Upper lobe of left lung (tissue), 4 donors: ENCODE data around the gene SLC25A17.

Experiments used
- POLR2A ChIP-seq, 4 donors: fragments of 450-650 bp; IDR thresholded peaks; one replicate each; pipeline ENCODE4 v1.5.1; 2016 to 2017; ENCODE audit warnings: antibody characterized with exemption in 4 of 4, mild to moderate bottlenecking in 2 of 4
- TF ChIP-seq, protein P1 (sequence below), 6 experiments: fragments of 450-650 bp in 4 of 6; fragments of 200-600 bp in 2 of 6; sonication (generic) in 2 of 6; IDR thresholded peaks; one replicate each; pipeline ENCODE4 v1.5.1; 2016 to 2019; ENCODE audit warnings: antibody characterized with exemption in 6 of 6

- TF ChIP-seq, protein P1, sequence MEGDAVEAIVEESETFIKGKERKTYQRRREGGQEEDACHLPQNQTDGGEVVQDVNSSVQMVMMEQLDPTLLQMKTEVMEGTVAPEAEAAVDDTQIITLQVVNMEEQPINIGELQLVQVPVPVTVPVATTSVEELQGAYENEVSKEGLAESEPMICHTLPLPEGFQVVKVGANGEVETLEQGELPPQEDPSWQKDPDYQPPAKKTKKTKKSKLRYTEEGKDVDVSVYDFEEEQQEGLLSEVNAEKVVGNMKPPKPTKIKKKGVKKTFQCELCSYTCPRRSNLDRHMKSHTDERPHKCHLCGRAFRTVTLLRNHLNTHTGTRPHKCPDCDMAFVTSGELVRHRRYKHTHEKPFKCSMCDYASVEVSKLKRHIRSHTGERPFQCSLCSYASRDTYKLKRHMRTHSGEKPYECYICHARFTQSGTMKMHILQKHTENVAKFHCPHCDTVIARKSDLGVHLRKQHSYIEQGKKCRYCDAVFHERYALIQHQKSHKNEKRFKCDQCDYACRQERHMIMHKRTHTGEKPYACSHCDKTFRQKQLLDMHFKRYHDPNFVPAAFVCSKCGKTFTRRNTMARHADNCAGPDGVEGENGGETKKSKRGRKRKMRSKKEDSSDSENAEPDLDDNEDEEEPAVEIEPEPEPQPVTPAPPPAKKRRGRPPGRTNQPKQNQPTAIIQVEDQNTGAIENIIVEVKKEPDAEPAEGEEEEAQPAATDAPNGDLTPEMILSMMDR (IDR thresholded peaks at IDR 0.05) = no peak
- TF ChIP-seq POLR2A (IDR thresholded peaks at IDR 0.05) = no peak
Observed at GRCh38 chr22:40813912-40814315, 5.2 kb downstream of the SLC25A17 start.
